ENCODE results near the gene USP11. TPM values are rescaled to one million over a fixed set of nuclear protein-coding genes. Genes with fewer than 3 reads are reported as not detected.

Gene USP11
- total and polyA plus RNA-seq, 2 of the 8 experiments (the other 6 are each of a cell fraction or from before 2014, with no cell fraction given) = 40.9 to 84.0 TPM

DNA sequence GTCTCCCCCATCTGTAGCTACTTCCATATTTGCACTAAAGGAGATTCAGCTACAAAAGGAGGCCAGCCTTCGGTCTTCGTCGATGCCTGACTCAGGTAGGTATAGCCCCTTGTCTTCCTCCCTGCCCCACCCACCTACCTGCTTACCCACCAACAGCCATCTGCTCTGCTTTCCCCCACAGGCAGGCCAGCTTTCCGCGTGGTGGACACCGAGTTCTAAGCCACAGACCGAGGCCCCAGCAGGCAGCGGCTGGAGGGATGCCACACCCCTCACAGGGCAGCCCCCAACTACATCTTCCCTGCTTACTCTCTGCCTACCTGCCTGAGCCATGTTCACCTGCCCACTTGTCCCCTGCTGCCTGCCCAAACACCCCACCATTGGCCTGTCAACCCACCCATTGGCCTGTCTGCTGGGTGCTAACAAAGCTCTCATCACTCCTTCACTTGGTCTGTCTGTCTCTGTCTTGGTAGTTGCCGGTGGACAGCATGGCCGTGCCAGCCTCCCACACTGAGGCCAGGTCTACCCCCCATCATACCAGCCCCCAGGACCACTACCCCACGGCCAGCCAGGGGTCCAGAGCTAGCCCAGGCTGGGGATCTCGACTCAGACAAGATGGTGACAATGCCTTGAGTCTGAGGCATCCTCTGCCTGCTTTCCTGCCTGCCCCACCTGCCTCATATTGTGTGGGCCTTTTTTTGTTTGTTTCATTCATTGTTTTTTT, 4.1 kb upstream of the USP11 start (continued):
- no peak for TF ChIP-seq ZNF274 (IDR thresholded peaks at IDR 0.05; ENCODE audit: borderline replicate concordance, extremely low read depth, low read length)
- no peak for TF ChIP-seq RNF2 (IDR thresholded peaks at IDR 0.05; ENCODE audit: borderline replicate concordance, low read depth, low read length, missing control alignments, poor library complexity, severe bottlenecking)
- TF ChIP-seq EGR1 (IDR thresholded peaks at IDR 0.05; ENCODE audit: borderline replicate concordance, low read depth, low read length) = no peak
- TF ChIP-seq SP1 (IDR thresholded peaks at IDR 0.05; ENCODE audit: low read depth, low read length) = no peak
- TF ChIP-seq TBP (IDR thresholded peaks at IDR 0.05; ENCODE audit: low read depth, low read length) = no peak
- TF ChIP-seq, protein P1, sequence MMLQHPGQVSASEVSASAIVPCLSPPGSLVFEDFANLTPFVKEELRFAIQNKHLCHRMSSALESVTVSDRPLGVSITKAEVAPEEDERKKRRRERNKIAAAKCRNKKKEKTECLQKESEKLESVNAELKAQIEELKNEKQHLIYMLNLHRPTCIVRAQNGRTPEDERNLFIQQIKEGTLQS (IDR thresholded peaks at IDR 0.05; ENCODE audit: insufficient read depth, low read depth, low read length) = no peak
- no peak for TF ChIP-seq JUND (IDR thresholded peaks at IDR 0.05; ENCODE audit: low read length)
- TF ChIP-seq EZH2 (IDR thresholded peaks at IDR 0.05; ENCODE audit: low read depth, low read length, severe bottlenecking) = no peak

Data from H1 (cell line).